GM18951 (cell line): ENCODE data around the gene ZDHHC7.
A peak's percentile ranks its signal among the peaks of the same experiment; 100 is the strongest.
"Not testable (repeated sequence)": the region's sequence is repeated elsewhere in the genome, so short reads cannot be mapped to it uniquely, and the experiment has no call there.

Source experiments
- POLR2A ChIP-seq: IDR thresholded peaks from 4 replicates; pipeline ENCODE4 v1.6.1; 2011; ENCODE audit warnings: mild to moderate bottlenecking; ENCODE audit not compliant: insufficient read length, insufficient read depth; ENCODE audit errors: extremely low read depth
- in situ Hi-C: fragments of 300-500 bp; cut with MboI; formaldehyde crosslinking; loops from one replicate; pipeline ENCODE4 v1.12.0; 2022; ENCODE audit warnings: low sequenced_read_pairs, mixed read lengths, inconsistent platforms; ENCODE audit not compliant: unreplicated experiment

The ZDHHC7 gene

DNA sequence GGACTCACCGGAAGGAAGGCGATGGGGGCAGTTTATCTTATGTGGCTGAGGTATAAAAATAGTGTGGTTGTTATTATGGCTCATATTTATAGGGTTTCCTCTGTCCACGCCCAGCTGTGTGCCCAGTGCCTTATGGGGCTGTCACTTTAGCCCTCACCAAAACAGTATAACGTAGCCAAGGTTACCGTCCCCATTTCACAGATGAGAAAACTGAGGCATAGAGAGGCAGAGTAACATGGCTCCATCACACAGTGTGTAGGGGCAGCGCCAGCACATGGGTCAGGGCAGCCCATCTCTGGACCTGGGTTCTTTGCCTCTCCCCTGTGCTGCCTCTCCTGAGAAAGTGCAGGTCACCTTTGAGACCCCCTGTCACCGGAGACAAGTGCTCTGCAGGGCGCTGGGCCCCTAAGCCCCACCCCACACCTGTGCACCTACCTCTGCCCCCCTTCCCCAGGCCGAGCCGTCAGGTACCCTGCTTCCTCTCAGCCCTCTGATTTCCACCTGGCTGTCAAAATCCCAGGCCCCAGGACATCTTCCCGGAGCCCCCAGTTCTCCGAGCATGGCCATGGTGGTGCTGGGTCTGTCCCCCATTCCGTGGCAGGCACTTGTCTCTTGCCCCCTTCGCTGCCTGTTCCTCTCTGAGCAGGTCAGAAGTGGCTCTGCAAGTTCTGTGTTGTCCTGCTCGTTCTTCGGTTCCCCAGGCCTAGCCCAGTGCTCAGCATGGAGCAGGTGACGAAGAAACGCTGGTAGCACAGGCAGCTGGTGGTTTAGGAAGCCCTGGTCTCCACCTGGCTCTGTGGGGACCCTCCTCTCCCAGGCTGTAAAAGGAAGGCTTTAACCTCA lies 23.5 kb upstream of the ZDHHC7 start:
- in situ Hi-C loops = no loop called here
- no peak for TF ChIP-seq POLR2A

GRCh38 chr16:85033171-85033570 lies 21.8 kb upstream of the ZDHHC7 start:
- in situ Hi-C loops = no loop called here
- no peak for TF ChIP-seq POLR2A

DNA sequence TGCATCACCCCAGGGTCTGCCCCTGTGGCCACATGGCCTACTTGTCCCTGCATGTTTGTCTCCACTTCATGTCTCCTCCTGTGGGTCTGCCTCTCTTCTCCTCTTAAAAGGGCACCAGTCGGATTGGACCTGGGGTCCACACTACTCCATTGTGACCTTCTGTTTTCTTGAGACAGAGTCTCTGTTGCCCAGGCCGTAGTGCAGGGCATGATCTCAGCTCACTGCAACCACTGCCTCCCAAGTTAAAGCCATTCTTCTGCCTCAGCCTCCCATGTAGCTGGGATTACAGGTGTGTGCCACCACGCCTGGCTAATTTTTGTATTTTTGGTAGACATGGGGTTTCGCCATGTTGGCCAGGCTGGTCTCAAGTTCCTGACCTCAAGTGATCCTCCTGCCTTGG lies 20.9 kb upstream of the ZDHHC7 start:
- in situ Hi-C loops = not testable (repeated sequence)

- TF ChIP-seq POLR2A = no peak
- in situ Hi-C loops = no loop called here
Observed at GRCh38 chr16:85031451-85031850, 20.1 kb upstream of the ZDHHC7 start.

DNA sequence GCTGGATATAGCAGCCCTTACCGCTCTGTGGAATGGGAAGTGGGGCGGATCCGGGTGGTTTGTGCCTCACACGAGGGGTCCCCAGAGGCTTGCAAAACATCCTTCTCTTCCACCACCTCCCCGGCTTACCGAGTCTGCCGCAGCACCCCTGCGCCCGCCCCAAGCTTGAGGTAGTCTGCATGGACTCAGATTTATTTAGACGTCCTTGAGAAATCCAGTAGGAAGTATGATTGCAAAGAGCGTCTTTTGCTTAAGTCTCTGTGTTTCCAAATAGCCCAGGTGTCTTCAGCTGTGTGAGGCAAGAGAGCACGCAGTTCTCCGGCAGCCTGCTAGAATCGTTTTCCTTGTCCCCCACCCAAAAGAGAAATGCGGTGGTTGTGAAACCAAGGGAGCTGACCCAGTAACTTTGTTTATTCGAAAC lies 18.7 kb upstream of the ZDHHC7 start:
- in situ Hi-C loops = no loop called here
- TF ChIP-seq POLR2A = no peak

- no peak for TF ChIP-seq POLR2A
- in situ Hi-C loops = no loop called here
Observed at GRCh38 chr16:85029408-85029784, 18.1 kb upstream of the ZDHHC7 start.

DNA sequence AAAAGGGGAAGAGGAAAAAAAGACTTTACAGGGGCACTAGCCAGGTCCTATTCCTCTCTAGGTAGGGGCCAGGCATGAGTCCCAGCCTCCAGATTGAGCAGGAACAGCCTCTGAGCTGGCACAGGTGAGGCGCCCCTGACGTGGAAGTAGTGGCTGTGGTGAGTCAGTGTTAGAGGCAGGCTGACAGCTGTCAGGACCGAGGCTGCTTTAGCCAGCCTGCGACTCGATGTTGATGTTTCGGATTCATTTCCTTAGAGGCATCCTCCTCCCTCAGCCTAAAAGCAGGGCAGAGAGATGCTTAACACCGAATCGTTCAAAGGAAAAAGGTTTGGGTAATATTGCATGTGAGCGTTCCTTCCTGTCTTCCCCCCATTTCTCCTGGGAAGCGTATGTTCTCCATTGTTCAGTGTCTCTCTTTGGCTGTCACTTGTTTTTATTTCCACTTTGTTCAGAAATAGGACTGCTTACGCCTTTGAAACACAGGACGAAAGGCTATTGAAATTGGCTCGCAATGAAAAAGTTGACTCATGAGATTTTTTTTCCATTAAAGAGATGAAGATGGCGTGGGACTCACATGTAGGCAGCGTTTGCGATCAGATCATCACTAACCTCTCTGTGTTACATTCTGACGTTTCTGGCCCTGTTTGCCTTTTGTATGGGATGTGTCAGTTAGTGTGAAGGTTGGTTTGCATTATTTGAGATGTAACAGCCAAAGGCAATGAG lies 17.5 kb upstream of the ZDHHC7 start:
- TF ChIP-seq POLR2A = no peak
- in situ Hi-C loops = no loop called here

DNA sequence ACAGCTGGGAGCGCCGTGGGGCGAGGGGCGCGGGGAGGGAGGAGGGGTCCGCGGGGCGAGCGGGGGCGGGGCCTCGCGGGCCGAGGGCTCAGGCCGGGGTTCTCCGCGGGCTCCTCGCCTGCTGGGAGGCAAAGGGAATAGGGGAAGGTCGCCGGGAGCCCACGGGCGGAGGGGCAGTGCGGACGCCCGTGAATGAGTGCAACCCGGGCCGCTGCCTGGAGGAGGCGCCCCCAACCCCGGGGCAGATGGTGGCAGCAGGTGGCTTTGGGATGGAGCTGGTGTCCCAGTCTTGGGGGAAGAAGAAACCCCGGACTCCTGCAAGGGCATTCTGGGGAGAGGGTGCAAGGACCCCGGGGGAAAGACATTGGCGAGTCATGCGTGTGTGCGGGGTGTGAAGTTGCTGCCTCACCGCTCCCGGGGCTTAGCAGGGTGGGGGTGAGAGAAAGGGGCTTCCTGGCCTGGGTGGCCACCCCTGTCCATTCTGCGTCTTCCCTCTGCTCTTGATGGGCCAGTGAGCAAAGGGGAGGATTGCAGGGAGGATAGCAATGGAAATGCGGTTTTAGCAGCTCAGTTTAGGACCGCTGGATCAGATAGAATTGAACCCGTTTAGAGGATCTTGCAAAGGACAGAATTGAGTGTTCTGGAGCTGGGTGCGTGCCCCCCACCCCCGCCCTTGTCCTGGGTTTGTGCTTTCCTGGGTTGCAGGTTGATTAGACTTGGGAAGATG lies 16.8 kb upstream of the ZDHHC7 start:
- no peak for TF ChIP-seq POLR2A
- in situ Hi-C loops = no loop called here

- in situ Hi-C loops = no loop called here
- peak; percentile 89 for TF ChIP-seq POLR2A
Observed at GRCh38 chr16:85027349-85027957, 16.1 kb upstream of the ZDHHC7 start, which contains the start of gene KIAA0513. KIAA0513 (plus strand) TSS chr16:85027795; CDS start chr16:85067072, 39,277 bp downstream.

DNA sequence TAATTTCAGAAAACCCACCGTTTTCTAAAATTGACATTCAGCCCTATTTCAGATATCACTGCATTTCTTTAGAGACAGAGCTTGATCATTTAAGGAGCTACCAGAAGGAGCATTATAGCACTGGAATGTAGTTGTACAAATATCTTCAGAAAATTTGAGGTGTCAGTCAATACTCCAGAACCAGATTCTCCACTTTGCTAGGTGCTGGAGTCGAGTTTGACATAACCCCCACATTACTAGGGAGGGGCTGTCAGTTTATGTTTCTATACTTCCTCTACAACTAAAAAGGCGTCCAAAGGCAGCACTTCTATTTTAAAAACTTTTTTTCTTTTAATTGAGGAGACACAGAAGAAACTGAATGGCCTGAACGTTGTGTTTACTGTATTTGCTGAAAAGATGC lies 15.4 kb upstream of the ZDHHC7 start:
- in situ Hi-C loops = no loop called here
- TF ChIP-seq POLR2A = no peak

GRCh38 chr16:85025781-85026653 lies 14.7 kb upstream of the ZDHHC7 start:
- in situ Hi-C loops = no loop called here
- no peak for TF ChIP-seq POLR2A

GRCh38 chr16:85019659-85020245 lies 8.4 kb upstream of the ZDHHC7 start:
- no peak for TF ChIP-seq POLR2A
- in situ Hi-C loops = no loop called here
